ENCODE data around the gene RBM28.
A peak's percentile ranks its signal among the peaks of the same experiment; 100 is the strongest.
"Not testable (repeated sequence)": the region's sequence is repeated elsewhere in the genome, so short reads cannot be mapped to it uniquely, and the experiment has no call there.

Gene RBM28

GRCh38 chr7:128307061-128307460 is 36.6 kb downstream of the RBM28 start:
- POLR2A ChIA-PET (ENCODE audit: low non-redundant PET), result no interaction called here
- CTCF ChIA-PET, result no interaction called here
- DNase-seq (ENCODE audit: low spot score), result no peak
- TF ChIP-seq, protein P1, sequence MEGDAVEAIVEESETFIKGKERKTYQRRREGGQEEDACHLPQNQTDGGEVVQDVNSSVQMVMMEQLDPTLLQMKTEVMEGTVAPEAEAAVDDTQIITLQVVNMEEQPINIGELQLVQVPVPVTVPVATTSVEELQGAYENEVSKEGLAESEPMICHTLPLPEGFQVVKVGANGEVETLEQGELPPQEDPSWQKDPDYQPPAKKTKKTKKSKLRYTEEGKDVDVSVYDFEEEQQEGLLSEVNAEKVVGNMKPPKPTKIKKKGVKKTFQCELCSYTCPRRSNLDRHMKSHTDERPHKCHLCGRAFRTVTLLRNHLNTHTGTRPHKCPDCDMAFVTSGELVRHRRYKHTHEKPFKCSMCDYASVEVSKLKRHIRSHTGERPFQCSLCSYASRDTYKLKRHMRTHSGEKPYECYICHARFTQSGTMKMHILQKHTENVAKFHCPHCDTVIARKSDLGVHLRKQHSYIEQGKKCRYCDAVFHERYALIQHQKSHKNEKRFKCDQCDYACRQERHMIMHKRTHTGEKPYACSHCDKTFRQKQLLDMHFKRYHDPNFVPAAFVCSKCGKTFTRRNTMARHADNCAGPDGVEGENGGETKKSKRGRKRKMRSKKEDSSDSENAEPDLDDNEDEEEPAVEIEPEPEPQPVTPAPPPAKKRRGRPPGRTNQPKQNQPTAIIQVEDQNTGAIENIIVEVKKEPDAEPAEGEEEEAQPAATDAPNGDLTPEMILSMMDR (conservative IDR thresholded peaks at IDR 0.05; ENCODE audit: low read depth), result no peak
- H3K27ac ChIP-seq, result no peak overlapping the region

GRCh38 chr7:128304212-128304611 is 39.5 kb downstream of the RBM28 start:
- CTCF ChIA-PET, result no interaction called here
- POLR2A ChIA-PET (ENCODE audit: low non-redundant PET), result no interaction called here
- DNase-seq (ENCODE audit: low spot score), result no peak

GRCh38 chr7:128303643-128304042 is 40.1 kb downstream of the RBM28 start:
- TF ChIP-seq, protein P1 (conservative IDR thresholded peaks at IDR 0.05; ENCODE audit: low read depth), result no peak
- CTCF ChIA-PET, result no interaction called here
- POLR2A ChIA-PET (ENCODE audit: low non-redundant PET), result interaction anchor here (0.6 kb wide), 1 partner anchor 16 kb away, joined by 6 read pairs; no protein-coding TSS in a partner anchor
- no peak for DNase-seq (ENCODE audit: low spot score)
- H3K27ac ChIP-seq, result no peak overlapping the region

More at GRCh38 chr7:128304212-128304611, 39.5 kb downstream of the RBM28 start:
- TF ChIP-seq, protein P1 (conservative IDR thresholded peaks at IDR 0.05; ENCODE audit: low read depth), result no peak
- peak overlapping the region; percentile 26 for H3K27ac ChIP-seq

DNA sequence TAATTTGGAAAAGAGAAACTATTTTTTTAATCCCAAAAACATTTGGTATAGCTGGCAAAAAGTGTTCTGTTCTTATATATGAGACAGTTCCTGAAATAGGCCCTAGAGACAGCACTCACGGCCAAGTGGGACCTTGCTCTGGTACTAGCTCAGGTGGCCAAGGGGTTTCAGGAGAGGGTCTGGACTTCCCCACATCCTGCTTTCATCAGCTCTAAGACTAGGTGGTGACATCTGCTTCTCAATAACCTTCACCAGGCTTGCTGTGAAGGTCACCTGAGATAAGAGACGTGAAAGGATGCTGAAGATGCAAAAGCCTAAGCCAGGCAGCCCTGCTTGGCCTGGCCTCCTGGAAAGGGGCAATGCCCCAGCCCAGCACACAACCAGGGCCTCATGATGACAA is 40.6 kb downstream of the RBM28 start:
- POLR2A ChIA-PET (ENCODE audit: low non-redundant PET), result interaction anchor here (0.6 kb wide), 1 partner anchor 17 kb away, joined by 6 read pairs; no protein-coding TSS in a partner anchor
- TF ChIP-seq, protein P1 (conservative IDR thresholded peaks at IDR 0.05; ENCODE audit: low read depth), result no peak
- CTCF ChIA-PET, result interaction anchor here (0.6 kb wide), 1 partner anchor 26 kb away, joined by 3 read pairs; no protein-coding TSS in a partner anchor

GRCh38 chr7:128302139-128302538 is 41.6 kb downstream of the RBM28 start:
- CTCF ChIA-PET, result no interaction called here
- POLR2A ChIA-PET (ENCODE audit: low non-redundant PET), result no interaction called here
- TF ChIP-seq, protein P1 (conservative IDR thresholded peaks at IDR 0.05; ENCODE audit: low read depth), result no peak

More for the DNA sequence above, 40.6 kb downstream of the RBM28 start:
- H3K27ac ChIP-seq, result no peak overlapping the region
- DNase-seq (ENCODE audit: low spot score), result no peak

GRCh38 chr7:128299109-128299607 is 44.5 kb downstream of the RBM28 start:
- no peak for DNase-seq (ENCODE audit: low spot score)
- ChIA-PET POLR2A (ENCODE audit: low non-redundant PET) (no interaction called here), CTCF (no interaction called here)
- TF ChIP-seq, protein P1 (conservative IDR thresholded peaks at IDR 0.05; ENCODE audit: low read depth), result no peak
- H3K27ac ChIP-seq, result no peak overlapping the region

More at GRCh38 chr7:128302139-128302538, 41.6 kb downstream of the RBM28 start:
- no peak for DNase-seq (ENCODE audit: low spot score)
- H3K27ac ChIP-seq, result no peak overlapping the region

DNA sequence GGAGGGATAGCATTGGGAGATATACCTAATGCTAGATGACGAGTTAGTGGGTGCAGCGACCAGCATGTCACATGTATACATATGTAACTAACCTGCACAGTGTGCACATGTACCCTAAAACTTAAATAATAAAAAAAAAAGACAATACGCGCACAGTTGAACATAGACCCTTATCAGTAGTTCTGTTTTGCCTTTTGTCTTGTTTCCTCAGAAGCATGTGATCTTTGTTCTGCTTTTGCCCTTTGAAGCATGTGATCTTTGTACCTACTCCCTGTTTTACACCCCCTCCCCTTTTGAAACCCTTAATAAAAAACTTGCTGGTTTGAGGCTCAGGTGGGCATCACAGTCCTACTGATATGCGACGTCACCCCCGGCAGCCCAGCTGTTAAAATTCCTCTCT is 45.7 kb downstream of the RBM28 start:
- H3K27ac ChIP-seq; DNase-seq (ENCODE audit: low spot score); CTCF ChIA-PET; POLR2A ChIA-PET (ENCODE audit: low non-redundant PET): not testable (repeated sequence)
